ENCODE measurements around the gene KRTAP5-3.

KRTAP5-3 gene

DNA sequence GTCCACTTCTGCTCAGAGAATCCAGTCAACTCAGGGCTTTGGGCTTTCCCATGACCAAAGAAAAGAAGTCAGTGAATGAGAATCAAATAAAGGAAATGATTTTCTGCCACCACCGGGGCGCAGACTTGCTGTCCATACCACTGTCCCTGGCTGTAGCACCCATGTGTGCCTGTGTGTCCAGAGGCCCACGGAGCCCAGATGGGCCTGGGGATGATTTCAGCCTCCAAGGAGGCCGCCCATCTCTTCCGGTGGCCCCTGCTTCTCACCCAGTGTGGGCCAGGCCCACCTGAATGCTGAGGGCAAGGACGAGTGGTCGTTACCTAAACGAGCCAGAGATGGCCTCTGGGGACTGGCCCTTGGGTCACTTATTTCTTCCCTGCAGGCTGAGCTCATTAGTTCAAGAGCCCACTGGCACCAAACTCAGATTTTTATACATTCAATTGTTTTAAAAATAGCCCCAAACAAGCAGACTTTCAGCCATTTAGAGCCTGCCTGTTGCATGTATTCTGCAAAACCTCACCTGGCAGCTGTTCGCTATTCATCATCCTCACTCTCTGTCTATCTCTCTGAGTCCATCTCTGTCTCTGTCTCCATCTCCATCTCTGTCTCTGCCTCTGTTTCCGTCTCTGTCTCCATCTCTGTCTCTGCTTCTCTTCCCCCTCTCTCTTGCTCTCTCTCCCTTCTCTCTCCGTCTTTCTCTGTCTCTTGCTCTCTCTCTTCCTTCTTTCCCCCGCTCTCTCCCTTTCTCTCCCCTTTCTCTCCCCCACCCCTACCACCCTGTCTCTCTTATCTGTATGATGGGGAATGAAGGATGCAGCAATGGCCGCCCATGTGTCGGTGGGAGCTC, 45.5 kb upstream of the KRTAP5-3 start:
- peaks cover 18% of the 10 kb centered on the region for H3K27me3 ChIP-seq (replicated peaks)
- H3K27ac ChIP-seq: no peak overlapping the region
- TF ChIP-seq, protein P1, sequence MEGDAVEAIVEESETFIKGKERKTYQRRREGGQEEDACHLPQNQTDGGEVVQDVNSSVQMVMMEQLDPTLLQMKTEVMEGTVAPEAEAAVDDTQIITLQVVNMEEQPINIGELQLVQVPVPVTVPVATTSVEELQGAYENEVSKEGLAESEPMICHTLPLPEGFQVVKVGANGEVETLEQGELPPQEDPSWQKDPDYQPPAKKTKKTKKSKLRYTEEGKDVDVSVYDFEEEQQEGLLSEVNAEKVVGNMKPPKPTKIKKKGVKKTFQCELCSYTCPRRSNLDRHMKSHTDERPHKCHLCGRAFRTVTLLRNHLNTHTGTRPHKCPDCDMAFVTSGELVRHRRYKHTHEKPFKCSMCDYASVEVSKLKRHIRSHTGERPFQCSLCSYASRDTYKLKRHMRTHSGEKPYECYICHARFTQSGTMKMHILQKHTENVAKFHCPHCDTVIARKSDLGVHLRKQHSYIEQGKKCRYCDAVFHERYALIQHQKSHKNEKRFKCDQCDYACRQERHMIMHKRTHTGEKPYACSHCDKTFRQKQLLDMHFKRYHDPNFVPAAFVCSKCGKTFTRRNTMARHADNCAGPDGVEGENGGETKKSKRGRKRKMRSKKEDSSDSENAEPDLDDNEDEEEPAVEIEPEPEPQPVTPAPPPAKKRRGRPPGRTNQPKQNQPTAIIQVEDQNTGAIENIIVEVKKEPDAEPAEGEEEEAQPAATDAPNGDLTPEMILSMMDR (IDR thresholded peaks at IDR 0.05; ENCODE audit: low read depth, low read length, missing control alignments): no peak
- no peaks in the 10 kb centered on the region for H3K36me3 ChIP-seq (replicated peaks)
- H3K4me3 ChIP-seq (ENCODE audit: low read depth, low read length): no peak overlapping the region
- no peak for DNase-seq
- in situ Hi-C loops (cut with HindIII; ENCODE audit: low pct_ligation_motif_present, low sequenced_read_pairs): no loop called here

DNA sequence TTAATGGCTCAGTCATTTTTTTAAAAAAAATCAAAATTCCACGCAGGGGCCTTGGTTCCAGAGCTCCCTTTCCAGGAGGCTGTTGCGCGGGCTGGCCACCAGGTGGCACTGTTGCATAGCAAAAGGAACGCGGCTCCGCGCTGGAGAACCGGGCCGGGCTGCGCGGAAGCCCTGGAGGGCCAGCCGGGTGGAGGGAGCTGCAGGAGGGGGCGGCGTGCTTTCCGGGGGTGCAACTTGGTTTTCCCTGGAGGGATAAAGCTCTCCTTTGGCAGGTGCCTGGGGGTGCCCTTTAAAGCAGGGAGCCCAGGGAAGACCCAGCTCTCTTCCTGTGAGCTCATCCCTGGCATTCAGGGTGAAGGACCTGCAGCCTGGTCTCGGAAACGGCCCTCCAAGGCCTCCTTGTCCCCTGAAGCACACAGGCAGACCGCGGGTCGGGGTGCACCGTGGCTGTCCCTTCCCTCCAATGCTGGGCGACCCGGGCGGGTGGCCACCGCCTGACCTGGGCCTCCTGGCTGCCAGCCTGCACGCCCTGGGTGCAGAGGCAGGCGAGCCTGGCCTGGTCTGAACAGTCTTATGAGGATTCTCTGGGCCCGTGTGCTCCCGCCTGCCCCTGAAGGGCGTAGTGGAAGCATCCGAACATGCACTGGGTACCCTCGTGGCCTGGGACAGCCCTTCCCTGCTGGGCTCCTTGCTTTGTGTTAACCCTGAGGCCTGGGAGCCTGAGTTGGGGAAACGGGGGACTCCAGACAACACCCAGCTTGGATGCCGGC, 44.7 kb upstream of the KRTAP5-3 start:
- TF ChIP-seq, protein P1 (IDR thresholded peaks at IDR 0.05; ENCODE audit: low read depth, low read length, missing control alignments): peak; percentile 97

DNA sequence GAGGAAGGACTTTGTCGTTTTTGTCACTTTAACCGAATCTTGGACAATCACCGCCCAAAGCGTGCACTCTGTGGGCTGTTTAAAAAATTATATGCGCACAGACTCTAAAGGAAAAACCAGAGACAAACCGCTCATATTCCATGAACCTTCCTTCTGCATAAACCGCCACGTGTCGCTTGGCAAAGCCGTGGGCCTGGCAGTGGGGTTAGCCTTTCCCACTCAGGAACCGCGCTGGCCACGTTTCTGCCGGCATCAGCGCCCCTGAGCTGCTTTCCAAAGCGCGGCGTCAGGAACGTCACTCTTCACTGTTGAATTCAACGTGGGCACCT, 44.1 kb upstream of the KRTAP5-3 start:
- no peaks in the 10 kb centered on the region for H3K36me3 ChIP-seq (replicated peaks)
- TF ChIP-seq, protein P1 (IDR thresholded peaks at IDR 0.05; ENCODE audit: low read depth, low read length, missing control alignments): no peak
- H3K27me3 ChIP-seq (replicated peaks): peaks cover 18% of the 10 kb centered on the region
- in situ Hi-C loops (cut with HindIII; ENCODE audit: low pct_ligation_motif_present, low sequenced_read_pairs): no loop called here
- no peak overlapping the region for H3K27ac ChIP-seq
- no peak overlapping the region for H3K4me3 ChIP-seq (ENCODE audit: low read depth, low read length)
- DNase-seq: no peak

More for the DNA sequence above, 44.7 kb upstream of the KRTAP5-3 start:
- in situ Hi-C loops (cut with HindIII; ENCODE audit: low pct_ligation_motif_present, low sequenced_read_pairs): no loop called here
- Histone ChIP-seq H3K27ac (no peak overlapping the region), H3K36me3 (replicated peaks) (no peaks in the 10 kb centered on the region), H3K4me3 (ENCODE audit: low read depth, low read length) (no peak overlapping the region), H3K27me3 (replicated peaks) (peaks cover 18% of the 10 kb centered on the region)
- DNase-seq: peak; percentile 41

DNA sequence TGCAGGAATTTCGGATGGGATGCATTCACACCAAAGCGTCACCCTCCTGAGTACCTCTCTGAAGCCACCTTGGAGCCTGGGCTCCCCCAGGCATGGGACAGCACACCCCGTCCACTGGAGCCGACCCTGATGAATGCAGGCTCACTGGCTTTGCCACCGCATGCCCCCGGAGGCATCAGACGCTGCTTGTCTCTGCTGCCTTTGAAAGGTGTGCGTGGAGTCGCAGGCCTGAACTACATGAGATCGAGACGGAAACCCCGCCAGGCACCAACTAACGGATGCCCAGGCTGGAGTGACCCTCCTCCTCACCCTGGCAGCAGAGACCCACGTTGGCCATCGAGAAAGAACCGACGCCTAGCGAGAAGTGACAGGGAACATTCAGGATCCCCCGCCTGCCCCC, 43.8 kb upstream of the KRTAP5-3 start:
- TF ChIP-seq, protein P1 (IDR thresholded peaks at IDR 0.05; ENCODE audit: low read depth, low read length, missing control alignments): no peak

DNA sequence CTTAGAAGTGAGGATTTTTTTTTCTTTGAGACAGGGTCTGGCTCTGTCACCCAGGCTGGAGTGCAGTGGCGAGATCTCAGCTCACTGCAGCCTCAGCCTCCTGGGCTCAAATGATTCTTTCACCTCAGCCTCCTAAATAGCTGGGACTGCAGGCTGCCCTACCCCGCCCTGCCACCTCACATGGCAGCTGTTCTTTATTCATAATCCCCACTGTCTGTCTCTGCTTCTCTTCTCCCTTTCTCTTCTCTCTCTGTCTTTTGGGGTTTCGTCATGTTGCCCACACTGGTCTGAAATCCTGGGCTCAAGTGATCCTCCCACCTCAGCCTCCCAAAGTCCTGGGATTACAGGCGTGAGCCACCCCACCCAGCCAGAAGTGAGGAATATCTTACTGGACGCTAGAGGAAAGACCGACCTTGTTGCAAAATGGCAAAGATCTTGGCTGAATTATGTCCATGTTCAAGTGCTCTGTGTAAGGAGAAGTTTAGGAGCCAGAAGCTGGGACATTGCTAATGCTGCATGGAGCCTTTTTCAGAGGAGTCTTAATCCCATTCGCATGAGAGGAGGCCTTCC, 43.2 kb upstream of the KRTAP5-3 start:
- H3K27me3 ChIP-seq (replicated peaks): peaks cover 18% of the 10 kb centered on the region
- H3K36me3 ChIP-seq (replicated peaks): no peaks in the 10 kb centered on the region
- in situ Hi-C loops (cut with HindIII; ENCODE audit: low pct_ligation_motif_present, low sequenced_read_pairs): no loop called here
- no peak overlapping the region for H3K27ac ChIP-seq
- TF ChIP-seq, protein P1 (IDR thresholded peaks at IDR 0.05; ENCODE audit: low read depth, low read length, missing control alignments): no peak
- no peak for DNase-seq
- H3K4me3 ChIP-seq (ENCODE audit: low read depth, low read length): no peak overlapping the region

More for the DNA sequence above, 43.8 kb upstream of the KRTAP5-3 start:
- DNase-seq: no peak
- H3K4me3 ChIP-seq (ENCODE audit: low read depth, low read length): no peak overlapping the region
- H3K36me3 ChIP-seq (replicated peaks): no peaks in the 10 kb centered on the region
- H3K27ac ChIP-seq: no peak overlapping the region
- in situ Hi-C loops (cut with HindIII; ENCODE audit: low pct_ligation_motif_present, low sequenced_read_pairs): no loop called here
- peaks cover 18% of the 10 kb centered on the region for H3K27me3 ChIP-seq (replicated peaks)
